NCI-H1436 treated with DMSO at 0.1 percent for 48 hours (cell line): ENCODE data around the gene BCL11A.

Experiments
- DNase-seq: peaks from one replicate; lab custom pipeline; 2025; lab: John Stamatoyannopoulos, UW

Gene BCL11A

DNA sequence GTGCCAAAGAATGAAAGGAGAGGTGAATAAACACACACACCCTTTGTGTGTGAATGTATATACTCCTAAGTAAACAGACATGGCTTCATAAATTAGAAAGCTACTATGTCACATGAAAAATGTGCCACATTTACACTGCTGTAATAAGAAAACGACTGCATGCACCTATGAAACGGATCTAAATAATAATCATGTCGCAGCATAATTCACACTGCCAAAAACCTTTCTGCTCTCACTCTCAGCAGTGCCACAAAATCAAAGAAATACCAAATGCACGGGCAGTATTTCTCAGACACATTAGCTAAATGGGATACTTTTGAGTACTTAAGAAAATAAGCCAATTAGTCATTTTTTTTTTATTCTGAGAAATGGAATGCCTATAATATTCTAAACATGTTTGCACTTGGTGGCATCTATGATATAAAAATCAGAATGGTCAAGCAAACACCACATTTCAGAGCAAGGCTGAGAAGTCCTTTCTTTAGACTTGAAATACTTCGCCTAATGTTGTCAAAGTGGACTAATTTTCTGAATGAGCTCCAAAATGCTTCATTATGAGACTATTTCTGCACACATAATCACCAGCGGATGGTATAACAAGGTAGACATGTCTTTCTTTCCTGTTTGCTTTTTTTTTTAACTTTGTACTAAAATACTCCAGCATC is 6.6 kb downstream of the BCL11A start:
- DNase-seq, result no peak

DNA sequence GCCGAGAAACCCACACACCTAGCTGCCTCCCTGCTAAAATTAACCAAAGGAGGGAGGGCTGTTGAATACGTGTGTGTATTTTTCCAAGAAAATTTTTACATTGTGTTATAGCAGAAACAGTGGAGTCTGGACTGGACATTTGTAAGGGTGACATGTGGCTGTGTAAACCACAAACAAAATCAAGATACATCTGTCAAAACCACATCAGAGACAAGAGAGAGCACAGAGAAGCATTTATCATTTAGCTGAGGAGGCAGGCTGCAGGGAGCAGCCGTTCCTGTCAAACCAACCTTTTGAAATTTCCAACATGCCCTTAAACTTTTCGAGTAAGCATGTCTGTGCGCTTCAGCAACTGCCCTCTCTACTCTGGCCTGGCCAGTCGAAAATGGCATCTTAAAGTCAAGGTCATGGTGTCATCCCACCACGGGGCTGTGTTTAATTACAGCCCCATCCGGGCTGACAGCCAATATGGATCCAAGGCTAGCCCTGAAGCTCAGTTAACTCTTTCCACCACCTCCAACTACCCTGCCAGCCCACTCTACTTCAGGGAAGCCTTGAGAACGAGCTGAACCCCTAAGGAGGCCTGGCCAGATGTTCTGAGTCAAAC is 8.4 kb downstream of the BCL11A start:
- no peak for DNase-seq

DNA sequence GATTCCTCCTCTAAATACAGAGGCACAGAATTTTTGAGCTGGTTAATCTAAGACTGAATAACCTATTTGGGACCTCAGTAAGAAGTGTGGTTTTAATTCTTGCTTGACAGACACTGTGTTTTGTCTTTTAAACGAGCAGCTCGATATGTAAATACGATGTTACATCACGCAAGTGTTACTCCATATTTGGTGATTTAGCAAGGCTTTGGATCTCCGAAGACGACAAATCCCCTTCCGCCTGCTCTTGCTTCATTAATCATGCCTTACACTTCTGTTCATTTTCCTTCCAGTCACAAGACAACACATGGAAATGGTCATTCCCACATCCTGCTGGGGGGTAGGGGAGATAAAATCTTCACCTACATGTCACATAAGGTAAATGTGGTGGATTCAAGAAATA is 9.4 kb downstream of the BCL11A start:
- DNase-seq, result no peak

DNA sequence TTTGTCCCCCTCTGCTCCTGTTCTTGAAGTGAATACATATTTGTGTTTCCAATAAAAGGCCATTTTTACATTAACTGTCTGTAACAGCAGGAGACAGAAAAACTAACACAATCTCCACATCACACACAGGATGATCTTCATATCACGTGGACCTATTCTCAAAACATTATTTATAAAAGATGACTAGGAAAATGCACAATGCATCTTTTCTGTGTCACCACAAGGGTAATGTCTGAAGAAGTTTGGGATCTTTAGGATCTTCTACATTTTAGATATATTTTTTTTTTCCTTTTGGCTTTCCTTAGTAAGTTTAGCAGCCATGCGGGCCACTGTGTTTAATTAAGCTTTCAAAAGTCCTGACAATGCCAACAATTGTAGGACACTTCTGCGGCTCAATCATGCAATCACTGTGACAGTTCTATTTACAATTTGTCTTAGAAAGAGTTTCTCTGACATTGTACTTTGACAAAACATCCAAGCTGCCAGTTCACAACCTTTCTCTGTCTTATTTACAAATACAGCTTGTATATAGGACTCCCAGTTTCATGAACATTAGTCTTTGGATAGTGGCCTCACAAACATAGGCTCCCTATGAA is 12.3 kb downstream of the BCL11A start:
- DNase-seq, result no peak

- no peak for DNase-seq
Observed at GRCh38 chr2:60540074-60540473, 13.4 kb downstream of the BCL11A start.

- no peak for DNase-seq
Observed at GRCh38 chr2:60539140-60539539, 14.3 kb downstream of the BCL11A start.

- DNase-seq, result no peak
Observed at GRCh38 chr2:60538101-60538500, 15.4 kb downstream of the BCL11A start.

GRCh38 chr2:60536746-60537145 is 16.7 kb downstream of the BCL11A start:
- DNase-seq, result no peak

GRCh38 chr2:60535685-60536312 is 17.7 kb downstream of the BCL11A start:
- DNase-seq, result no peak

GRCh38 chr2:60534892-60535684 is 18.4 kb downstream of the BCL11A start:
- no peak for DNase-seq

DNA sequence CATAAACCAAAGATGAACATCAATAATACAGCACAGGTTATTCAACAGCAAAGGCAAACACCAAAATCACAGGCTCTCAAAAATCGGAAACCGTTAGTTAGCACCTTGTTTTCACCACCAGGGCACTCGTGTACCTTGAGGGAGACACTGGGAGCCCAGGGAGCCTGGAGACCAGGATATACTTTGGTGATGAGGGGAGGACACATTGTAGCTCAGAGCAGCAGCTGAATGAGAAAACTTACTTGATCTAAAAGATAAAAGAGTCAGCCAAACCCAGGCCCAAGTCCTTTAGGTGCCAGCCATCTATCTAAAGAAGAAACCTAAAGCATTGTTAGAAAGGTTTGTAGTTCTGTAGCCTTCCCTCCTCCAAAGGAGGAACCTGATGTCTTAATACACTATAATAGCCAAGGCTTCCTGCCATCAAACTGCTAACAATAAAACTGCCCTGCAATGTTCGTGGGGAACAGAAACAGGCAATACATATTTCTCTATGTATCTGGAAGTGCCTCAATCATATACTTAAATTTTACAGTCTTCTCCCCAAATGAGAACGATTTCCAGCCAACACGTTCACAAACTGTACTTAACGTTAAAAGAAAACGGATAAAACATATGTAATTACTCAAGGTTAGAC is 19.3 kb downstream of the BCL11A start:
- no peak for DNase-seq

DNA sequence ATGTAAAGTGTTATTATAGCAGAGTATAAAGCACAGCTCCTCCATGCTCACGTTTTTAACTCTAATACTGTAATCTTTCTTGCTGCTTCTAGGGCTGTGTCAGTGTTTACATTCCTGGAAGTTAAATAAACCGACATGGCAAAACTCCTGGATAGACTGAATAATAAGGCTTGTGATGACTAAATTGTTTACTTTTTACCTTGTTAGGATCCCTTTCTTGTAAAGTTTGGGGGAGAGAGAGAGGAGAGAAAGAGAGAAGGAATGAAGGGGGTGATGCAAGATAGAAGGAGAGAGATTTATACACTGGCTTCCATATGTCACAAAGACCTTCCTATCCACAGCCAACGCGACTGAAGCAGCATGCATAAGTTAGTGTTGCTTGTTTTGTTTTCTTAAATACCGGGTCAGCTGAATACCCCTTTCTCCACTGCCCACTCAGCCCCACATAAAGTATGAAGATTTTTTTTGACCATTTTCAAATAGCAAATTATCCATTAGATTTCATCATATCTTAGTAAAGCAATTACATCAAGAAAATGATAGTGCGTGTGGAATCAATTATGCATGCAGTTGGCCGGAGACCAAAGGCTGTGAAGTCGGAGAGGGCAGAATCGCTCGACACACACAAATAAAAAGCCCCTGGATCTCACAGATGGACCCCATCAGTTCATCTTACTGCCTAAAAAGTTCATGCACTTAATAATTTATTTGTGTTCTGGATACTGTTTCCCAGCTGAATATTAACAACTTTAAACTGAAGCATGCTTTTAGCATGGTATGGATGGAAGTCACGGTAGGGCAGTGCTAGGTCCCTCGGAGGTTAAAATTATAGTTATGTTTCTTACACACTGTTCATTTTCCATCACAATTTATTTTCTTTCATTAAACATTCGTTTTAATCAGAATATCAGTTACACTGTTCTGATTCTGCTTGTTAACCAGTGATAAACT is 20.1 kb downstream of the BCL11A start:
- DNase-seq, result no peak

DNA sequence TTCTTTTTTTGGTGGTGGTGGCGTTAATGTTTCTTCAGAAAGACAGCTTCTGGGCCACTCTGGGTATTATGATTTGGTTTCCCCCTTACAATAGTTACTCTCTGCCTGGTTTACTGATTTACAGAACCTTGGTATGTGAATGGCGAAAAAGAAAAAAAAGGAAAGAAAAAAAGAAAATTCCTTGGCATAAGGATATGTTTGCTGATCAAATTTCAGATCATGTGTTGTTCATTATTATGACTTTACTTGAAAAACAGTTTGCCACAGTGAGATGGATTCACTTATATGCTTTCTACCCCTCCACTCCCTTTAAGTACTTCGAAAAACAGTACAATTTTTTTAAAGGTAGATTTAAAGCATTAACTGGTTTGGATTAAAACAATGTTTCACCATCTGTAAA is 21.0 kb downstream of the BCL11A start:
- no peak for DNase-seq

- DNase-seq, result no peak
Observed at GRCh38 chr2:60531701-60532133, 21.7 kb downstream of the BCL11A start.

GRCh38 chr2:60530660-60531281 is 22.7 kb downstream of the BCL11A start:
- no peak for DNase-seq

- no peak for DNase-seq
Observed at GRCh38 chr2:60529785-60530627, 23.4 kb downstream of the BCL11A start.

GRCh38 chr2:60529136-60529784 is 24.2 kb downstream of the BCL11A start:
- DNase-seq, result no peak

- DNase-seq, result no peak
Observed at GRCh38 chr2:60528281-60529020, 25.0 kb downstream of the BCL11A start.
